GM12873 (cell line): ENCODE measurements around the gene HTR6.

Source experiments
- CTCF ChIP-seq: IDR thresholded peaks from 2 replicates; pipeline ENCODE4 v1.5.1; 2012; ENCODE audit warnings: low read depth, mild to moderate bottlenecking, moderate library complexity, low read length, control low read depth; ENCODE audit not compliant: insufficient read depth; ENCODE audit errors: missing control alignments

Gene HTR6

GRCh38 chr1:19684677-19685076 lies 20.0 kb downstream of the HTR6 start:
- no peak for TF ChIP-seq CTCF

- TF ChIP-seq CTCF, result no peak
Observed at GRCh38 chr1:19685994-19686393, 21.3 kb downstream of the HTR6 start.

GRCh38 chr1:19687414-19687813 lies 22.7 kb downstream of the HTR6 start:
- no peak for TF ChIP-seq CTCF

- no peak for TF ChIP-seq CTCF
Observed at GRCh38 chr1:19688041-19688842, 23.6 kb downstream of the HTR6 start.

GRCh38 chr1:19689085-19689757 lies 24.5 kb downstream of the HTR6 start:
- TF ChIP-seq CTCF, result no peak

GRCh38 chr1:19689856-19690255 lies 25.2 kb downstream of the HTR6 start:
- no peak for TF ChIP-seq CTCF

GRCh38 chr1:19690342-19690741 lies 25.7 kb downstream of the HTR6 start:
- no peak for TF ChIP-seq CTCF
